Testis (tissue), 2 donors: ENCODE measurements around the gene HAS3.

Experiments used
- POLR2A ChIP-seq: fragments of 450-650 bp; IDR thresholded peaks from one replicate; pipeline ENCODE4 v1.6.1; 2017; ENCODE audit warnings: antibody characterized with exemption, mild to moderate bottlenecking, moderate library complexity
- TF ChIP-seq, protein P1 (sequence below), 3 experiments: fragments of 450-650 bp in 2 of 3; fragments of 200-600 bp in 1 of 3; sonication (generic) in 1 of 3; IDR thresholded peaks; one replicate each; pipeline ENCODE4 v1.5.1; 2016 to 2019; ENCODE audit warnings: antibody characterized with exemption in 3 of 3, mild to moderate bottlenecking in 2 of 3, moderate library complexity in 1 of 3

DNA sequence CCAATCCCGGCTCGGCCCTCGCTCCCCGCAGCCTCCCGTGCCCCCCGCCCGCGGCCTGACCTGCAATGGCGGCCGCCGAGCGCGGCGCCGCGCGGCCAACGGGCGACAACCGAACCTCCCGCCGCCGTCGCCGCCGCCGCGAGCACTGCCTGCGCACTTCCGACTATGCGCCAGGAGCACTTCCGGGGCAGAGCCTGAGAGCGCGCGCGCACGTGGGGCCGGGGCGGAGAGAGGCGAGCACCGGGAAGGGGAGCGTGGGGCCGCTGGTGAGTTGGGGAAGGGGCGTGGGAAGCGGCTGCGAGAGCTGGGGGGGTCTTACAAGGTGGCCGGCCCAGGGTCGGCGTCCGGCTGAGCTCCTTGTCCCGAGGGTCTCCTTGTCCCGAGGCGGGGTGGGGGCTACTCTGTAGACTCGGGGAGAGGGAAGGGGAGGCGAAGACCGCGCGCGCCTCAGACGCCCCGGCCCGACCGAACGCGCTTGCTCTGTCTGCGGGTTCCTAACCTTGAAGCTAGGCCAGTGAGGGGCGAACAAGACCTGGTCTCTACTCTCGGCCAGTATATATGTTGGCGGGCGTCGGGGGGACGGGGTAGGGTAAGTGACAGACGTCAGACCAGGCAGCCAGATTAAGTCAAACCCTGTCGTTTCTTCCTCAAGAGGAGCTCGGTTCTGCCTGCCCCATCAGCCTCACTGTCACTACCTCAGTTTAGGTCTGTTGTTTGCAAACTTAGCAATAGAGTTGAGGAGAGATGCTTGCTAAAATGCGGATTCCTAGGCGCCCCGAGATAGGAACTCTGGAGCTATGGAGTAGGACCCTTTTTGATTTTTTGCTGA is 27.2 kb downstream of the HAS3 start, which contains the start of the genes CHTF8 and UTP4:
- TF ChIP-seq, protein P1, sequence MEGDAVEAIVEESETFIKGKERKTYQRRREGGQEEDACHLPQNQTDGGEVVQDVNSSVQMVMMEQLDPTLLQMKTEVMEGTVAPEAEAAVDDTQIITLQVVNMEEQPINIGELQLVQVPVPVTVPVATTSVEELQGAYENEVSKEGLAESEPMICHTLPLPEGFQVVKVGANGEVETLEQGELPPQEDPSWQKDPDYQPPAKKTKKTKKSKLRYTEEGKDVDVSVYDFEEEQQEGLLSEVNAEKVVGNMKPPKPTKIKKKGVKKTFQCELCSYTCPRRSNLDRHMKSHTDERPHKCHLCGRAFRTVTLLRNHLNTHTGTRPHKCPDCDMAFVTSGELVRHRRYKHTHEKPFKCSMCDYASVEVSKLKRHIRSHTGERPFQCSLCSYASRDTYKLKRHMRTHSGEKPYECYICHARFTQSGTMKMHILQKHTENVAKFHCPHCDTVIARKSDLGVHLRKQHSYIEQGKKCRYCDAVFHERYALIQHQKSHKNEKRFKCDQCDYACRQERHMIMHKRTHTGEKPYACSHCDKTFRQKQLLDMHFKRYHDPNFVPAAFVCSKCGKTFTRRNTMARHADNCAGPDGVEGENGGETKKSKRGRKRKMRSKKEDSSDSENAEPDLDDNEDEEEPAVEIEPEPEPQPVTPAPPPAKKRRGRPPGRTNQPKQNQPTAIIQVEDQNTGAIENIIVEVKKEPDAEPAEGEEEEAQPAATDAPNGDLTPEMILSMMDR (IDR thresholded peaks at IDR 0.05): peak in 1 of 3 experiments; percentile 24
- peak; percentile 68 for TF ChIP-seq POLR2A
